ENCODE data around the gene CYB561D1.

Gene CYB561D1

DNA sequence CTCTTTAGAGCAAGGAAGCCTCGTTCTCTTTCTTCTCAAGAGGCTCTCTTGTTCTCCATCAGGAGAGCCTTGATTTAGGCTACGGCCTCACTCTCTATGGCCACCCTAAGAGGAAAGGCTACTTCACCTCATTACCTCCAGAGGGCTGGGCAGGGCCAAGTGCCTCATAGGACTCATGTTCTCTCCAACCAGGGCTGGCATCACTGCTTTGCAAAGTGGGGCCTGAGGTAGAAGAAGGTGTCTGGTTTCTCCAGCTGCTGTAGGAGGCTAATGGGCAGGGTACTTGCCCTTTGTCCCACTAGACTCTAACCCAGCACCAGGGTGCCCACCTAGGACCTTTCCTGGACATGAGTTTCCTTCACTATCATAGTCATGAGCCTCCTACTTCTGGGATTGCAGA is 12.2 kb upstream of the CYB561D1 start:
- no peak for DNase-seq (ENCODE audit: low read depth)

DNA sequence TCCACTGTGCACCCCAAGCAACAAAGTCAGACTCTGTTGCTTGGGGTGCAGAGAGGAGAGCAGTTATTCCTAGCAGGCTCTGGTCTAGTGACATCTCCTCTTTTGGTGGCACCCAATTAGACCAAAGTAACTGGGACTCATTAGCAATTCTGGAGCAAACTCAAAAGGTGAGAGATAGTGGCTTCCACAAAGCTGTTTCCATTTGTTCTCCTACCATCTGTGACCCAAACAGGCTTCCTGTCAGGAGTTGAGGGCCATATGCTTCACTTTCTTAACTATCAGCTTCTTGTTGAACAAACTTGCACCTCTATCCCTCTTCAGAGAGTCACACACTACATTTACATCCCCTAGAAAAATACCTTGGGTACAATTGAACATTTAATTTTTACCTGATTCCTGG is 11.7 kb upstream of the CYB561D1 start:
- no peak for DNase-seq (ENCODE audit: low read depth)

DNA sequence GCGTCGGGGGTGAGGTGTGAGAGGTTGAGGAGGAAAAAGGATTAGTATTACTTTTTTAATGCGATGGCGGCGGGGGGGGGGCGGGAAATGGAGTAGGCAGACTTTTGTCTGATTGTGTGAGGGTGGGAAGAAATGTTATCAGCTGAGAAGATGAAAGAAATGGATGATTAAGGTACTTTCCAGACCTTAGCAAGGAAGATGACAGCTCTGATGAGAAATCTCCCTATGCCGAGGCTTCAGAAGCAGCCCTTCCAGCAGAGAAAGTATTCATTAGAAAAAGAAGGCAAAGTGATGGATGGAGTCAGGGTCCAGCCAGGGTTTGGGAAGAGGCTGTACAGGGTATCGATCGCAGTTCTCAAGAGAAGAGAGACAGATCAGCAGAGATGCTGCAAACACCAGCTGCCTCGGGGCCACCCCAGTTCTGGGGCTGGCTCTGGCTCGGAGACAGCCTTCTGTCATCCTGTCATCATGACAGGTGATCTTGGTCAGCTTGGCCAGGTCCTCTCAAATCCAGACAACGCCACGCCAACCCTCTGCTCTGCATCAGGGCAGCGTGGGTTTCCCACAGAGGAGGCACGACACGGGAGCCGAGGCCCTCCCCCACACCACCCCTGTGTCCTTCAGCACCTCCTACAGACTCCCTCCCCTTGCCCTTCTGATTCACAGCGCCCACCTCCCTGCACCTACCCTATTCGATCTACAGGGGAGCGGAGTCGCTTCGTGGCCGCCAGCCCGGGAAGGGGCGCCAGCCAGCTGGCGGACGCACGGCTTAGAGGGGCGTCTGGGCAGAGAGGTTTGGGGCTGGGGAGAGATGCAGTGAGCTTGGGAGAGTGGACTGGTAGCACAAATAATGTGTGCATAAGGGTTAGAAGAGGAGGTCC is 10.9 kb upstream of the CYB561D1 start:
- DNase-seq (ENCODE audit: low read depth) = no peak

DNA sequence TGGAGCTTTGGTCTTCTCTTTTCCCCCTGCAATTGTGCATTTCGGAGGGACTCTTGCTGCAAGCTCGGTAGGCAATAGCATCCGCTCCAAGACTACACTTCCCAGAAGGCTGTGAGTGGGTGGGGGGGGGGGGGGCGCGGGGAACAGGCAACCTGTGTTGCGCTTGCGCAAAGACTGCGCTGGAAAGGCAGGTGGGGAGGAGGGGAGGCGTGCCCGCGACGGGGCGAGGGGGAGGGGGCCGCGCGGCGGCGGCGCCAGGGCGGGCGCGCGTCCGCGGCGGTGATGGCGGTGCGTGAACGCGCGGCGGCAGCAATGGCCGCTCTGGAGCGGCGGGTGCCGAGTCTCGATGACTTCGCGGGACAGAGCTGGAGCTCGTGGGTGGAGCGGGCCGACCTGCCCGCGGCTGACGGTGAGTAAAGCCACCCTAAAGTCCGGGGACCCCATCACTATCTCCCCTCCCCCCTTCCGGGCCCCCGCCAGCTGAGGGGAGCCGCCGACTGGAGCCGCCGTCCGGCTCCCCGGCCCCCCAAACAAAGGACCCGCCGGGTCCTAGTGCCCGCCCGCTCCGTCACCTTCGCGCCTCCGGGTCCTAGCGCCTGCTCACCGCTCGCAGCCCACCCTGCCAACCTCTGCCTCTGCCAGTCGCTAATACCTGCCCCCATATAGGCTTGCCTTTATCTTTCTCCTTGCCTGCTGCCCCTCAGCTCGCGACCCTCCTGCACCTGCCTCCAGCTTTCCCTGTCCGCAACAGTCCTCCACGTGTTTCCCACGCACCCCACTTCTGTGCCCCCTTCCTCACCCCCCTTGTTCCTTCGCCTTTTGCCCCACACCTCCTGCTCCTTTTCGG is 10.0 kb upstream of the CYB561D1 start, which contains the start of gene ATXN7L2:
TSS of gene ATXN7L2 (plus strand) at position 234 of the 847 bp plus-strand sequence. CDS start at position 283, 49 bp downstream.
- DNase-seq (ENCODE audit: low read depth) = peak; percentile 89

DNA sequence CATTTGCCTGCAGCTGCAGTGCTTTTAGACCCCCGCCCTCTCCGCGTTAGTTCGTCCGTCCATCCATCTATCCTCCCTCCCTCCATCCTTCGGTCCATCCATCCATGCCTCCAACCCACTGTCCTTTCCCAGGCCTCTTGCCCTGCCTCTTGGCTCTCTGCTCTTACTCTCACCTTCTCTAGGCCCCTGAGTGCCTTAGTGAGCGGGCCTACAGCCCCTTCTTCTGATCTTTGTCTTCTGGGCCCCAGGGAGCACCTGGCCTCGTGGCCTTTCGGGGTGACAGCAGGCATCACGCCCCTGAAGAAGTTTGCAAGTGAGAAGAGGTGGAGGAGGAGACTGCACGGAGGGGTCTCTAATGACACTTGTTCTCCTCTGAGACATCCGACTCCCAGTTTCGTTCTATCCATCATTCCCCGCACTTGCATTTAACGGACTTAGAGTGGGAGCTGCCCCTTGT is 9.3 kb upstream of the CYB561D1 start:
- DNase-seq (ENCODE audit: low read depth) = no peak

DNA sequence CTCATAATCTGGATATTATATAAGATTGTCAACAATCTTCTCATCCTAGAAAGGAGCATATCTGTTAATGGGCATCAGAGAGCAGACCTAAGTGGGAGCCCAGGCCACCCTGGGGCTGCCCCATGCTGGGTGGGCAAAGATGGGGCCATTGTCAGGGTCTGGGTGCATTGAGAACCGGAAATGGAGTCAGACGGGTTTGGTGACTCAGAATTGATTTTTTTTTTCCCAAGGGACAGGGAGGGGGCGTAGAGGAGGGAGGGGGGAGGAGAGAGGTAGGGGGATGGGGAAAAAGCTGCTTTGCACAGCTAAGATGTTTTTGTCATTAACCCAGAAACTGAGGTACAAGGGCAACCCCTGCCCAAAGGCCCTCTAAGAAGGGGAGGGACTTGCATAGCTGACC is 8.9 kb upstream of the CYB561D1 start:
- no peak for DNase-seq (ENCODE audit: low read depth)

DNA sequence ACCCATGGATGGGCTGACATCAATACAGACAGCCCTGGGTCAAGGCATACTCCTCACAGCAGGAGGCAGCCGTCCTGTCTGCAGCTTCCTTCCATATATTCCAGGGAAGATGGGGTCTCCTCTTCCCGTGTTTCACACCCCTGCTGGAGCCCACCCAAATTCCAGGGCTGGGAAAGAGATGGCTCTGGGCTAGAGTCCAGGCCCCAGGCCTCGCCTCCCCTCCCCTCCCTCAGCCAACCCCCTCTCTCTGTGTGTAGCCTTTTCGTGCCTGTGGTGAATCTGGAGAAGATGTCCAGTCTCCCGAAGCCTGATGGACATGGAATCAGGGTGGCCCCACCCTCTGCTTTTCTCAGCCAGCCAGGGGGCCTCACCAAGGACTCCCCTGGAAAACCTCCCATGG is 6.6 kb upstream of the CYB561D1 start:
- no peak for DNase-seq (ENCODE audit: low read depth)

DNA sequence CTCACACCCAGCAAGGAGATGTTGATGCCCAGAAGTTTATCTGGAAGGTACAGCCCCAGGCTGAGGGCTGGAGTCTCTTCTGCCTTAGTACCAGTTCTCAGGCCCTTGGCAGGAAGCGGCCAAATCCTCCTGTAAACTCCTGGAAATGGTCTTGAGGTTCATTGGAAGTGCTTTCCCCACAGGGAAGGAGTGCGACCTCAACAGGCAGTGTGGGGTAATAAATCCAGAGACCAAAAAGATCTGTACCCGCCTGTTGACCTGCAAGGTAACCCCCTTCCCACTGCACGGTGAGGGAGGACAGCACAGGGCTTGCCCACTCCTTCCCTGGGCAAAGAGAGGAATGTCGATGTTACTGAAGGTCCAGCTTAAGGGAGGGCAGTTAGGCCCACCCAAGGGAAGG is 5.7 kb upstream of the CYB561D1 start:
- DNase-seq (ENCODE audit: low read depth) = no peak

DNA sequence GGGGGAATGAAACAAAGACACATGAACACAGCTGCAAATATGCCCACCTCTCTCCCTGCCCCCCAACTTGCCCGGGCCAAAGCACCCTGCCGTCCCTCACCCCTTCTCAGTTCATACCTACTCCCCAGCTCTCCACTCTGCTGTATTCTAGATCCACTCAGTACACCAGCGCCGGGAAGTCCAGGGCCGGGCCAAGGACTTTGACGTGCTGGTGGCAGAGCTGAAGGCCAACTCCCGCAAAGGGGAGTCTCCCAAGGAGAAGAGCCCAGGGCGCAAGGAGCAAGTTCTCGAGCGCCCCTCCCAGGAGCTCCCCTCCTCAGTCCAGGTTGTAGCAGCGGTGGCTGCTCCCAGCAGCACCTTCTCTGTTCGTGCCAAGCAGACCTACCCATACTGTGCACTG is 5.2 kb upstream of the CYB561D1 start:
- no peak for DNase-seq (ENCODE audit: low read depth)

DNA sequence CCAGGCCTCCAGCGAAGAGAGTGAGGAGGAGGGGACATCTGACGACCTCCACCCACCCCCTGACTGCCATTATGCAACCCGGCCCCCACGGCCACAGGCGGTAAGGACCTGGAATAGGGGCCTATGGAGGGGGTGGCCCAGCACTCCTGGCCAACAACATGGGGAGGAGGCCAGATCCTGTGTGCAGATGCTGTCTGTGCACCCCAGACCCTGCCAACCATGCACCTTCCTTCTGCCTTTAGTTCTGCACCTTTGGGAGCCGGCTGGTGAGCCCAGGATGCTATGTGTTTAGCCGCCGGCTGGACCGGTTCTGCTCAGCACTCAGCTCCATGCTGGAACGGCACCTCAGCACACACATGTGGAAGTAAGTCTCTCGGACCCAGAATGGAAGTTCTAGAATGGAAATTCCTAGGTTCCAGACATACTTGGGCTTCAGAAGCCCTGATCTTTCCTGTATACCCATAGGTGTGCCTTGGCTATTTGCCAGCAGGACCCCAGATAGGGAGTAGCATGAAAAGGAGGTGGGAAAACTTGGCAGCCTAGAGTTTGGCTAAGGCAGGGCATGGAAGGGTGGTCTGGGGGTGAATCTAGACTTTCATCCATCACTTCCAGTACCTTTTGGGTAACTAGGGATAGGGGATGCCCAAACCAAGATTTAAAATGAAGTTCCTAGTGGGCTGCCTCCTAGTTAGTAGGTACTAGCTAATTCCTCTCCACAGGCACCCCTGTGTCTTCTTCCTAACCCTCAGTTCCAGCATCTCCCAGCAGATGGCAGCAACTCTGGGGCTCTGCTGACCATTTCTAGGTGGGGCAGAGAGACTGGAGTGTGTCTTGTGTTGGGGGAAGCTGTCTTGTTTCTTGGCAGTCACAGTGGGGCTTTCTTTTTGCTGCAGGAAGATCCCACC is 3.6 kb upstream of the CYB561D1 start:
- DNase-seq (ENCODE audit: low read depth) = peak; percentile 62

DNA sequence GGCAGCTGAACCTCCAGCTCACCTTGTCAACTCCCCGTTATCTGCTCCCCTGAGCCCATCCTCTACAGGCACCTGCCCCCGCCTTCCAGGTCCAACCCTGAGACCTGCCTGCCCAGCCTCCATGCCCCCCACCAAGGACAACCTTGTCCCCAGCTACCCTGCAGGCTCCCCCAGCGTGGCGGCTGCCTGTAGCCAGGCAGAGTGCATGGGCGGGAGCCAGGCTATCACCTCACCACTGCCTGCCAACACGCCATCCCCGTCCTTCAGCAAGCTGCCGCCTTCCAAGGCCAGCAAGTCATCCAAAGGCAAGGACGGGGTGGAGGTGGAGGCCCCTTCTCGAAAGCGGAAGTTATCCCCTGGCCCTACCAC is 3.0 kb upstream of the CYB561D1 start:
- no peak for DNase-seq (ENCODE audit: low read depth)

DNA sequence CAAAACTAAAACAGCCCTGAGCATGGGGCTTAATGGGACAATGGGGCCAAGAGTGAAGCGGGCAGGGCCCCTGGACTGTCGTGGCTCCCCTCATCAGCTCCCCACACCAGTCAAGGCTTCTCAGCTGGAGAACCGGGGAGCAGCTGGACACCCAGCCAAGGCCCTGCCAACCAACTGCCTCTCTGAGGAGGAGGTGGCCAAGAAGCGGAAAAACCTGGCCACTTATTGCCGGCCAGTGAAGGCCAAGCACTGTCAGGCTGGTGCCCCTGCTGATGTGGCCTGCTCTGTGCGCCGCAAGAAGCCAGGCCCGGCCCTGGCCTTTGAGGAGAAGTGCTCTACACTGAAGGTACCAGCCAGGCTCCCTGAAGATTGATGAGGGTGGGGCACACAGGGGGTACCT is 2.5 kb upstream of the CYB561D1 start:
- DNase-seq (ENCODE audit: low read depth) = no peak

DNA sequence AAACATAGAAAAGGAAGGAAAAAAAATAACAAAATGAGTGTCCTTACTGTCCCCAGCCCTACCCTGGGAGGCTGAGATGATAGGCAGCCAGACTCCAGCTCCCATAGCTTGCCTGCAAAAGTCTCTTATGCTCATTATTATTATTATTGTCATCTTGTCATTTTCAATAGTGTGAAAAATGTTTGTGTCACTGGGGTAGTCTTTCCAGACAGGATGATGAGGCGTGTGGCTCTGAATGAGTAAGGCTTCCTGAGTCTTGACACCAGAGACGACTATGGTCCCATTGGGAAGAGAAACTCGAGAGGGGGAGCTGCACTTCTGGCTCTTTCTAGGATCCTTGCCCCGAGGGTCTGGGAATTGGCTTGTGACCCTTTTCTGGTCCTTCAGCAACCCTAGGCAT is 1.1 kb upstream of the CYB561D1 start:
- no peak for DNase-seq (ENCODE audit: low read depth)

DNA sequence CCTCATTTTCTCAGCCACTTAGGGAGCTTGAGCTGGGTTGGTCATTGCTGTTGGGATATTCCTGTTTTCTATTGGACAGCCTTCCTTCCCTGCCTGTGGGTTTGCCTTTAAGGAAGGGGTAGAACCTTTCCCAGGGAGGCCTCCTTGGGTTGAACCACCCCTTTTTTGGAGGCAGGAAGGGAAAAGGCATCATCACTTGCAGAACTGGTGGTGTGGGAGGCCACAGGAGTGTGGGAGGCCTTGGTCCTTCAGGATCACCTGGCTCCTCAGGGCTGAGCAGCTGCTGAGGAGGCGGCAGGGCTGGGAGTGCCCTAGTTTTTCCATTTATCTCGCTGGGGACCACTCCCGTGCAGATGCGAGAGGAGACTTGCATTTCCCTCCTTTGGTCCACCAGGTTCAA is 667 bp upstream of the CYB561D1 start:
- no peak for DNase-seq (ENCODE audit: low read depth)

DNA sequence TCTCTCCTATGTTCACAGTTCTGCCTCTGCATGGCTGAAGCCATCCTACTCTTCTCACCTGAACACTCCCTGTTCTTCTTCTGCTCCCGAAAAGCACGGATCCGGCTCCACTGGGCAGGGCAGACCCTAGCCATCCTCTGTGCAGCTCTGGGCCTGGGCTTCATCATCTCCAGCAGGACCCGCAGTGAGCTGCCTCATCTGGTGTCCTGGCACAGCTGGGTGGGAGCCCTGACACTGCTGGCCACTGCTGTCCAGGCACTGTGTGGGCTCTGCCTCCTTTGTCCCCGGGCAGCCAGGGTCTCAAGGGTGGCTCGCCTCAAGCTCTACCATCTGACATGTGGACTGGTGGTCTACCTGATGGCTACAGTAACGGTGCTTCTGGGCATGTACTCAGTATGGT is 1.8 kb downstream of the CYB561D1 start:
- DNase-seq (ENCODE audit: low read depth) = no peak

DNA sequence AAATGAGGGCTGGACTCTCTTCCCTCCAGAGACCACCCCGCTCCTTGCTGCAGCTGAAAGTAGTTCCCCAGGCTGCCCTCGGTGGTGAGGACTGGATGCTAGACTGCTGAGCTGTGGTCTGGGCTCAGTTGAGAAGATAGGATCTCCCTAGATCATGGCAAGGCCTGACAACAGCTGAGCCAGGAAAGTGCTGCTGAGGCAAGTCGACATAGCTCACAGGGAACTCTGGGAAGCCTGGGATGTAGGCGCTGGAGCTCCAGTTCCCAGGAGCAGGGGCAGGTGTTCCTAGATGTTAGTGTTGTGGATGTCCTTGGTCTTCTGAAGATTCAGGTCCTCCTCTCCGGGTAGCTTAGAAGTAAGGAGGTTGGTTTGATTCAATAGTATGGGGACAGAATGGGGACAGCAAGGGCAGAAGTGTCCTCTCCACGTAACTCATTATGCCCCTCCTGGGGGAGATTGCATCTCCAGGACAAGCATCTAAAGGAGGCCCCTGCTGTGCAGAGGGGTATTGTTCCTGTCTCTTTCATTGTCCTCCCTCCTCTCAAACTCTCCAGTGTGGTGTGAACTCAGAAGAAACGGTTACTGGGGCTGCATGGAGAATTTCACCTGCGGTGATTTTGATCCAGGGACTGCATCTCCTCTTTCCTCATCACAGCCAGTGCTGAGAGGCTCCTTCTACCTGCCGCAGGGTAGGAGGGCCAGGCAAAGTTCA is 3.7 kb downstream of the CYB561D1 start:
- no peak for DNase-seq (ENCODE audit: low read depth)

DNA sequence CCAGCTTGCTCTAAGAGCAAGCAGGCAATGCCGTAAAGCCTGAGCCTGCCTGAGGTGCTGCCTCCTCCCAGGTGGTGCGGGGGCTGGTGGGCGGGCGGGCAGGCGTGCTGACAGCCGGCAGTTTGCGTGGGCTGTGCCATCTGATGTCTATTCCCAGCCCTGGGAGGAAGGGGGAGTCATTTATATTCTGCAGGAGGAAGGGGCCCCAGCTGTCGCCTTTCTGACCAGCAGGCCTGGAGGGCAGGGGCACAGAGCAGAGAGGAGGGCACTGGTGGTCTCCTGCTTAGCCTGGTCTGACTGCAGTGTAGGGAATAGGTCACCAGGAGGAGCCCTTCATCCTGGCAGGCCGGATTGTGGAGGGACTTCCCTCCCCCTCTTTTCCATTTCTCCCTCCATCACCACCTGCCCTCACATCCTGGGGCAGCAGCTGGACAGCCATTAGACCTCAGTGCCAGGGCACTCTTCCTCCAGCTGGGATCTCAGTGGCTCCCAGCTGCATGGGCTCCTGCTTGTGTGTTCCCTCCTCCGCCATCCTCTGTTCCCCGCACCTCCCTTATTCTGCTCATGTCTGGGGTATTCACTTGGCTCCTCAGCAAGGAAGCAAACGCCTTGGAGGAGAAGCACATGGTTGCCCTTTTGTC is 4.4 kb downstream of the CYB561D1 start:
- no peak for DNase-seq (ENCODE audit: low read depth)

DNA sequence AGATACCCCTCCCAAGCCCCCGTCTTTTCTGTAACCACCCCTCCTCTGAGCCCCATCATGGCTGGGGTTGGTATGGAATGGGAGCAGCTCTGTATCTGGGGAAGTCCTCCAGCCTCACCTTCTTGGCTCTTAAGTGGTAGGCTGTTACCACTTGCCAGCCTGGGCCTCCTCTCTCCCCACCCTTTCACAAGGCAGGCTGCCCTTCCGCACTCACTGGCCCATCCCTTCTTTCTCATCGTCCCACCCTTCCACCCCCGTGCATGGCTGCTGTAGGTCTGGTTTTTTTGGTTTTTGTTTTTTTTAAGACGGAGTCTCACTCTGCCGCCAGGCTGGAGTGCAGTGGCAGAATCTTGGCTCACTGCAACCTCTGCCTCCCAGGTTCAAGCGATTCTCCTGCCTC is 5.2 kb downstream of the CYB561D1 start:
- no peak for DNase-seq (ENCODE audit: low read depth)

DNA sequence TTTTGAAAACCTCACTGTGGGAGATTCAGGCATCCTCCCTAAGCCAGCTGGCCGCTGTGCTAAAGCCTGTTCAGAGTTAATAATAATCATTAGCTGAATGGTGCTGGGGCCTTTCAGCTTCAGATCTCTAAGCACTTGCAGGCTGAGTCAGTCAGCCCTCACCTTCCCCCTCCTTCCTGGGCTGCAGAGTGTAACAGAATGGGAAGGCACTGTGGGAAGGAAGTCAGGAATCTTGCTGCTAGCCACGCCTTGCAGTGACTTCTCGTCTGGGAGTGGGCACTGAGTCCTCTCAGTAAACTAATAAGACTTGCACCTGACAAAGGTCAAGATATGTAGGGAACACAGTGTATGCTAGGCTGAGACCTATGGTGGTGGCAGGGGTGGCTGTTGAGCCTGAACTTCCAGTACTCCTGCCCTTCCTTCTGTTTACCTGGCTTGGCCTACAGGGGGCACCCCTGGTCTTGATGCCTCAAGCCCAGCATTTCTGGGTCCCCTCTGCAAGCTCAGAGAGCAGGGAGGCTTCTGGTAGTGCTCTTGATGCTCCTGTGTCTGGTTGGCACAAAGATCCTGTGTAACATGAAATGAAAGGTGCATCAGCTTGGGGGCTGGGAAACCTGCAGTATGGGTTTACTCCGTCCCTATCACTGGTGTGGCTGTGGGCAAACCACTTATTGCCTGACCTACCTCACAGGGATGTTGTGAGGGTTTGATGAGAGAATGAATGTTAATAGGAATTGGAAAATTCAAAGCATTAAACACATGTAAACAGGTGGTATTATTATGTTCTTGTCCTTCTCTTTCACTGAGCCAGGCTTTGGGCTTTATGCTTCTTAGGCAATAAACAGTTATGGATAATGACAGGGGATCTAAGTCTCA is 6.0 kb downstream of the CYB561D1 start:
- DNase-seq (ENCODE audit: low read depth) = no peak

DNA sequence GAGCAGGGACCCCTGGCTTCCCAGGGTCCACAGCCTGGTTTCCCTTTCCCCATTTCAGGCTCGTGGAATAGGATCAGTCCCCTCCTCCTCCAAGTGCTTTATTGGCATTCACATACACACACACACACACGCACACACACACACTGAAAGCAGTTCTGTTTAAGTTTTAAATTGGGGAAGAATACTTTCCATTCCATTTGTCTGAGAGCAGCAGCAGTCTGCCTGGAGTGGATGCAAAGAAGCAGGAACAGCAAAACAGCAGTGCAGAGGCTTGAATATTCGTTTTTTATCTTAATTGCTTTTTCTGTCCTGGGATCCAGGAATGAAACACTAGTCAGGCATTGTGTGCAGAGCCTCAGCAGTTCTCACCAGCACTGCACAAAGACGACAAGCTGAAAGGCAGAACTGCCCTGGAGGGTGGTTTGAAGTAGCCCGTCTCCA is 7.1 kb downstream of the CYB561D1 start:
- DNase-seq (ENCODE audit: low read depth) = no peak

All from activated T-cell treated with anti-CD3 and anti-CD28 coated beads for 24 hours (primary cell).